GM18508 (cell line): ENCODE measurements around the gene SPDYE5.
"Not testable (repeated sequence)": the region's sequence is repeated elsewhere in the genome, so short reads cannot be mapped to it uniquely, and the experiment has no call there.

Experiments
- ATAC-seq: cut with Tn5 transposase; IDR thresholded peaks from one replicate; pipeline ENCODE4 v1.9.1; 2021; ENCODE audit warnings: moderate number of reproducible peaks; ENCODE audit not compliant: insufficient read depth, unreplicated experiment

SPDYE5 gene, protein sequence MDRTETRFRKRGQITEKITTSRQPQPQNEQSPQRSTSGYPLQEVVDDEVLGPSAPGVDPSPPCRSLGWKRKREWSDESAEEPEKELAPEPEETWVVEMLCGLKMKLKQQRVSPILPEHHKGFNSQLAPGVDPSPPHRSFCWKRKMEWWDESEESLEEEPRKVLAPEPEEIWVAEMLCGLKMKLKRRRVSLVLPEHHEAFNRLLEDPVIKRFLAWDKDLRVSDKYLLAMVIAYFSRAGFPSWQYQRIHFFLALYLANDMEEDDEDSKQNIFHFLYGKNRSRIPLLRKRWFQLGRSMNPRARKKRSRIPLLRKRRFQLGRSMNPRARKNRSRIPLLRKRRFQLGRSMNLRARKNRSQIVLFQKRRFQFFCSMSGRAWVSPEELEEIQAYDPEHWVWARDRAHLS

DNA sequence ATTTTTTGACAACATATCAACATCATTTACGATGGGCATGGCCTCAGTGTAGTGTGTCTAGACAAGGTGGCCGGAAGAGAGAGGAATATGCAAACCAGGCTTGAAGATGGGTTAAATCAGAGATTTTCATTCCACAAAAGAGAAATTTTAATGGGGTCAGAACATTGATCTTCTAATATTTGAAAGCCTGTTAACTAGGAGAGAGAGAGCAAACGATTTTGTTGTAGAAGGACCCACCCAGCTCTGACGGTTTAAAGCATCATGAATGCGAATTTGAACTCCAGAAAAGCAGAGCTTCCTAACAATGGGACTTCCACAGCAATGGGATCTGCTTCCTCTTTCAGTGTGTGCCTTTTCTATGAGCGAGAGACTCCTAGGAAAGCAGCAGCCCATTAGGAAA lies at the start of gene SPDYE5:
TSS of gene SPDYE5 (plus strand) at position 301 of the 400 bp plus-strand sequence. CDS start 1,728 bp downstream, outside the sequence.
- ATAC-seq, result not testable (repeated sequence)

DNA sequence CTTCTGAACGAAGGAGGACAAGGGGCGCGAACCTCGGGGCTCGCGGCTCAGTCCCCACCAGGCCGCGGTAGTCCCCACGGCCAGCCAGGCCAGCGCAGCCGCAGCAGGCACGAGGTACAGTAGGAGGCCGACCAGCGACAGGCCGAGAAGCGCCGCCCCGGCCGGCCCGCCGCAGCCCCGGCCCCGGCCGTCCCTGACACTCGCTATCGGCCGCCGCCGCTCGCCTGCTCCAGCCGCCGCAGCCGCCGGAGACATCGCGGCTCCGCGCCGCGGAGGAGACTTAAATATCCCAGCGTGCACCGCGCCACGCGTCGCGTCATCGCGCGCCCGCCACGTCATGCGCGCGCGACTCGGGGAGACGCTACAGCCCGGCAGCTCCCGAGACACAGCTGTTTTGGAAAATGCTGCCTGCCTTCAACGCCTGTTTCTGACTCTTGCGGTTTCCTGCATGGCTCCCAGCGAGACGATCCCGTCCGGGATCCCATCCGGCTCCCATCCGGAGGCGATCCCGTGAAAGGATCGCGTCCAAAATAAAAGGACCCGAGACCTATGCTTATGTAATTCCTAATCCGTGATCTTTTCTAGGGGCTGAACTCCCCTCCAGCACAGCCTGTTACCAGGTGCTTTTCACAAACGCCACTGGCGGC lies 49.5 kb upstream of the SPDYE5 start:
- not testable (repeated sequence) for ATAC-seq

DNA sequence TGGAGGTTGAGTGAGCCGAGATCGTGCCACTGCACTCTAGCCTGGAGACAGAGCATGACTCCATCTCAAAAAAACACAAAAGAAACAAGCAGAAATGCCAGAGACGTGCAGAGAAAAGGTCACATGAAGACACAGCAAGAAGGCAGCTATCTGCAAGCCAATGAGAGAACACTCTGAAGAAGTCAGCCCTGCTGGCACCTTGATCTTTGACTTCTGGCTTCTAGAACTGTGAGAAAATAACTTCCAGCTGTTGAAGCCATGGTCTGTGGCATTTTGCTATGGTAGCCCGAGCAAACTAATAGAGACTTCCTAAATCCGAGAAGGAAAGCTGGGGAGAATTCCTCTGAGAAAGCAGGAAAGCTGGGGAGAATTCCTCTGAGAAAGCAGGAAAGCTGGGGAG lies 42.2 kb upstream of the SPDYE5 start:
- not testable (repeated sequence) for ATAC-seq

DNA sequence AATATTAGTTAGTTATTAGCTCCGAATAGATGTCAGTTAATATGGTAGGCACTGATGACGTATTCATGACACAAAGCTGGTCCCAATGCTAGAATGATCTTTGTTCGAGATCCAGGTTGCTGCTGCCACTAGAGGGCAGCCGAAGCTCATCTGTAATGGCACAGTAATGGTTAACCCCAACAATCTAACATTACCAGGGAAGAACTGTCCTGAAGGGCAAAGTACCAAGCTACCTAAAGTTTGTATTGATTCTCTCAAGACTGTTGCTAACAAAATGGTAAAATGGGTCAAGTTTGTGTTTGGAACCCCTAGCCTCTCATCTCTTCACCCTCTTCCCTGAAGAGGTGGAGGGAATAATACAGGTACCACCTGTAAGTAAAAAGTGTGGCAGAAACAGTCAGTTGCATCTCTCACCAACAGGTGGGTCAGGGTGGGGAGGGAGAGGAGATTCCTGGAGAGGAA lies 39.6 kb upstream of the SPDYE5 start:
- ATAC-seq, result not testable (repeated sequence)

DNA sequence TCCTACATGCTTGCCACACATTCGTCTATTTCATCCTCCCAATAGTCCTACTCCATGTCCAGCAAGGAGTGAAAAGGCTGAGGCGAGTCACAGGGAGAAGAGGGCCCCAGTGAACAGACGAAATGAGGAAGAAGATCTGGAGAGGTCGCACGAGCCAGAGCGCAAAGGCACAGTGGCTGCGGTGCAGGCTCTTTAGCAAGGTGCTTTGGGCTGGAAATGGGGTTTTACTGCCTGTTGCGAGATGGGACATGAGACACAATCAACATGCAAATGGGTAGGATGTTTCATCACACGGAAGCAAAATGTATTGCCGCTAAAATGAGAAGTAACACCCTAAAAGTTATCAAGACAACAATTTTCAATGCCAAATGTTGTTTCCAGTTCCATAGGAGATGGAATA lies 35.7 kb upstream of the SPDYE5 start:
- not testable (repeated sequence) for ATAC-seq

DNA sequence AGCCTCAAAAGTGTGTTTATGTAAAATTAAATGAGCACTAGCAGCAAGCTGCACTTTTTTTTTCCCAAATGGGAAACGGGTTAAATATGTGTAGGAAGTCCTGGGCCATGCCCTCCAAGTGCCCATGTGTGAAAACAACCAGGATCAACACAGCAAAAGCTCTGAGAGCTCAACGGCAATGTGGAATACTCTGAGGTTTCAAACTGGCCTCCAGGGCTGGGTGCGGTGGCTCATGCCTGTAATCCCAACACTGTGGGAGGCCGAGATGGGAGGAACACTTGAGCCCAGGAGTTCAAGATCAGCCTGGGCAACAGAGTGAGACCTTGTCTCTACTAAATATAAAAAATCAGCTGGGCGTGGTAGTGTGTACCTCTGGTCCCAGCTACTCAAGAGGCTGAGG lies 34.1 kb upstream of the SPDYE5 start:
- ATAC-seq, result not testable (repeated sequence)

DNA sequence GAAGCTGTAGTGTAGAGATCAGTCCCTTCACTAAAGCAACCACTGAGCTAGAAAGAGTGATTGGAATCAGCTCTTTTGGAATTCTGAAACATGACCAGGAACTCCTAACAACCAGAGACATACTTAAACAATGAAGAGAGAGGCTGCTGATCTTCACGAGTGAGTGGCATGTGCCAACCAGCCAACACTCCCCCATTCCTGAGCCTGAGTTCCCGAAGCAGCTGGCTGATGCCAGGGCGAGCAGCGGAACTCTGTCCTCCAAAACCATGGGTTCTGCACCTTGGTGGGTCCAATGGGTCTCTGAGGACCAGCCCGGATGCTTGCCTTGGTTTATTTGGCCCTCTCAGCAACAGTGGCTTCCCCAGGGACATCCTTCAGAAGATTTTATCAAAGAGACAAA lies 31.6 kb upstream of the SPDYE5 start:
- ATAC-seq, result not testable (repeated sequence)

DNA sequence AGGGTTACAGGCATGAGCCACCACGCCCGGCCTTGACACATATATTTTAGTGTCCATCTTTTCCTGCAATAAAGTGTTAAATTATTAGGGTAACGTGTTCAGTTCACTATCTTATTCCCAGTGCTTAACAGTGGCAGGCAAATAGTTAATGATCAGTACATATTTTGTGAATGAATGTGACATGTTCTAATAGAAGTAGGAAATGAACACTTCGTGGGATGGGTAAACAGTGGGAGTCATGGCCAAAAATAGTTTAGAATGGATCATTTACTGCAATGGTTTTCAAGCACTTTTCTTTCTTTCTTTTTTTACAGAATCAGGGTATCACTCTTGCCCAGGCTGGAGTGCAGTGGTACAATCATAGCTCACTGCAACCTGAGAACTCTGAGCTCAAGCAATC lies 22.0 kb upstream of the SPDYE5 start:
- ATAC-seq, result not testable (repeated sequence)

DNA sequence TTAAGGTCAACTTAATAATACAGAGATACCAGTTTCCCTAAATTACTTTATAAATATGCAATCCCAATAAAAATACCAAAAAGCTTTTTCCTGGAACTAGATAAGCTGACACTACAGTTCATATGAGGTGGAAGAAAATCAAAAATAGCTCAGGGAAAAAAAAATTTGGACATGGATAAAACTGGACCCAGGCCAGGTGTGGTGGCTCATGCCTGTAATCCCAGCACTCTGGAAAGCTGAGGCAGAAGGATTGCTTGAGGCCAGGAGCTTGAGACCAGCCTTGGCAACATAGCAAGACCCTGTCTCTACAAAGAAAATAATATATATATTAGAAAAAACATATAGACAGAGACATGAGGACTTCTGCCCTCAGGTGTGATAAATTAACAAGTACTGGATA lies 14.7 kb upstream of the SPDYE5 start:
- not testable (repeated sequence) for ATAC-seq

DNA sequence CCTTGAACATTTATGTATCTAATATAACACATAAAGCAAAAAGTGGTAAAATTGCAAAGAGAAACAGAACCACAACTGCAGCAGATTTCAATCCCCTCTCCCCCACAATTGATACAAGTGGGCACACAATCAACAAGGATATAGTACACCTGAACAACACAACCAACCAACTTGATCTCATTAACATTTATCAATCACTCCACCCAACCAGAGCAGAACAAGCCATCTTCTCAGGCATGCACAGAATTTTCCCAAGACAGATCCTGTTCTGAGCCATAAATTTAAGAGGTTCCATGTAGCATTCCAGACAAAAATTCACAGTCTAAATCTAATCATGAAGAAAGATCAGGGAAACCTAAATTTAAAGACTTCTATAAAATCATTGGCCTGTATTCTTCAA lies 11.8 kb upstream of the SPDYE5 start:
- not testable (repeated sequence) for ATAC-seq

DNA sequence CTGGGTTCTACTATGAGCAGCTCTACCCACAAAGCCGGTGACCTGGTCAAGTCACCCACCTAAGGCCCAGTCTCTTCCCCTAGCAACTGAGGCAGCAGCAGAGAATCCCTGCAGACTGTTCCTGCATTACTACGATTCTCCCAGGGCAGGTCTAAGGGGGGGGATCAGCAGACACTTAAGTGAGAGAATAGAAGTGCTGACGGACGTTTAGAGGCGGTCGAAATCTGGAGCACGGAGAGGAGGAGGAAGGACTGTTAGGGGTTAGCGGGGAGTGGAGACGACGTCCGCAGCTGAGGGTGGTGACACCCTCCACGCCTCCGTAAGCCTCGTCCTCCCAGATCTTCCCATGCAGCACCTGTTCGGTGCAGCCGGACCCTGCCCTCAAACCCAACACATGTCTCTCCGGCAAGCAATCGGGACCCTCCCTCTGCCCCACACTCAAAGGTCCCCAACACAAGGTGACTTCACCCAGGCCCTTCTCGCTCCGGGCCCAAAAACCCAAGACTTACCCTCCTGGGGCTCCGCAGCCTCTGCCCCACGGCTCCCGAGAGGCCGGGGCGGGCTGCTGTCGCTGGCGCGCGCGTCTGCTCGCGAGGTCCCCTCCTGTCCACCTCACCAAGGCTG lies 6.7 kb upstream of the SPDYE5 start:
- not testable (repeated sequence) for ATAC-seq

DNA sequence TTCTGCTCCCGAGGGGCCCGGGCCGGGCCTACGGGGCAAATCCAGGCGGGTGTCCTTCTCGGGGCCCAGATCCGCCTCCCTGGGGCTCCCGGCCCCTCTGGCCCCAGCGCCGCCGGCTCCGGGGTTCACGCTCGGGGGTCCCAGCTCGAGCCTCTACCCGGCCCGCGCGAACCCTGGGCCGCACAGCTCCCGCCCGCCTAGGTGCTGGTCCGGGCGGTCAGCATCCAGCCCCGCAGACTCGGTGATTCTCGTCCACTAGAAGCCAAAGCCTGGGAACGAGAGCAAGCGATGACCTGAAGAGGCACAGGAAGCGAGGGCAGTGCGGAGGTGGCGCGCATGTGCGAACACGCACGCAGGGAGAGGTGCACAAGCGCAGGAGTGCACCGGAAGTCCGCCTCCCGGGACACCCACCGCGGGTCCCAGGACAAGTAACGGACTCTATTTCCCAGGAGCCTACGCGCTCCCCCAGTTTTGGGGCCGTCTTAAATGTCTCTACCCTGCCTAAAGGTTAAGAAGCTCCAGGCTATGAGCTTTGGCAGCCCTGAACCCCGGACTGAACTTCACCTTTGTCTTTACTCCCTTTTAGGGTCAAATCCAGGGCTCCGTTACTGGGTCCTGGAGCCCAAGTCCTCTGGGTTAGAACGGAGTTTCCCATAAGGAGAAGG lies 6.0 kb upstream of the SPDYE5 start, which contains the start of gene POM121C:
TSS of gene POM121C (minus strand) at position 321 of the 665 bp plus-strand sequence. CDS start 44,803 bp downstream, outside the sequence.
- peak; percentile 58 for ATAC-seq

DNA sequence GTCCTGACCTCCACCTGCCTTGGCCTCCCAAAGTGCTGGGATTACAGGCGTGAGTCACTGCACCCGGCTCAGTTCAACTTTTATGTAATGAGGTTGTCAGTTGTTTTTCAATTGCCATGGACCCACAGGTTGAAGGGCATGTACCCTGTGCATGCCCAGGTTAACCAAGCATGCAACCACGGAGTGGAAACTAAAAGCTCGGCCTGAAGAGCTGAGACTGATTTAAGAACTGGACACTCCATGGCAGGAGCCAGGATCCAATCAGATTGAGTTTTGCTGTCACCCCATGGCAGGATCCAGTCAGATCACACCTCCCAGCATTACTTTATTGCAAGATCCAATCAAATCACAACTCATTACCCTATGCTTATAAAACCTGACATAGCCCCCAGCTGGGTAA lies 16.9 kb downstream of the SPDYE5 start:
- not testable (repeated sequence) for ATAC-seq

DNA sequence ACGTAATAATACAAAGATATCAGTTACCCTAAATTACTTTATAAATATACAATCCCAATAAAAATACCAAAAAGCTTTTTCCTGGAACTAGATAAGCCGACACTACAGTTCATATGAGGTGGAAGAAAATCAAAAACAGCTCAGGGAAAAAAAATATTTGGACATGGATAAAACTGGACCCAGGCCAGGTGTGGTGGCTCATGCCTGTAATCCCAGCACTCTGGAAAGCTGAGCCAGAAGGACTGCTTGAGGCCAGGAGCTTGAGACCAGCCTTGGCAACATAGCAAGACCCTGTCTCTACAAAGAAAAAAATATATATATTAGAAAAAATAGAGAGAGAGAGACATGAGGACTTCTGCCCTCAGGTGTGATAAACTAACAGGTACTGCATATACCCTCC lies 26.7 kb downstream of the SPDYE5 start:
- ATAC-seq, result not testable (repeated sequence)

DNA sequence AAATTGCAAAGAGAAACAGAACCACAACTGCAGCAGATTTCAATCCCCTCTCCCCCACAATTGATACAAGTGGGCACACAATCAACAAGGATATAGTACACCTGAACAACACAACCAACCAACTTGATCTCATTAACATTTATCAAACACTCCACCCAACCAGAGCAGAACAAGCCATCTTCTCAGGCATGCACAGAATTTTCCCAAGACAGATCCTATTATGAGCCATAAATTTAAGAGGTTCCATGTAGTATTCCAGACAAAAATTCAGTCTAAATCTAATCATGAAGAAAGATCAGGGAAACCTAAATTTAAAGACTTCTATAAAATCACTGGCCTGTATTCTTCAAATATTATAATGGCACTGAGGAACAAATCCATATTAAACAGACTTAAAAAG lies 29.6 kb downstream of the SPDYE5 start:
- ATAC-seq, result not testable (repeated sequence)

DNA sequence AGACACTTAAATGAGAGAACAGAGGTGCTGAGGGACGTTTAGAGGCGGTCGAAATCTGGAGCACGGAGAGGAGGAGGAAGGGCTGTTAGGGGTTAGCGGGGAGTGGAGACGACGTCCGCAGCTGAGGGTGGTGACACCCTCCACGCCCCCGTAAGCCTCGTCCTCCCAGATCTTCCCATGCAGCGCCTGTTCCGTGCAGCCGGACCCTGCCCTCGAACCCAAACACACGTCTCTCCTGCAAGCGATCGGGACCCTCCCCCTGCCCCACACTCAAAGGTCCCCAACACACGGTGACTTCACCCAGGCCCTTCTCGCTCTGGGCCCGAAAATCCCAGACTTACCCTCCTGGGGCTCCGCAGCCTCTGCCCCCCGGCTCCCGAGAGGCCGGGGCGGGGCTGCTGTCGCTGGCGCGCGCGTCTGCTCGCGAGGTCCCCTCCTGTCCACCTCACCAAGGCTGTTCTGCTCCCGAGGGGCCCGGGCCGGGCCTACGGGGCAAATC lies 35.2 kb downstream of the SPDYE5 start:
- not testable (repeated sequence) for ATAC-seq

DNA sequence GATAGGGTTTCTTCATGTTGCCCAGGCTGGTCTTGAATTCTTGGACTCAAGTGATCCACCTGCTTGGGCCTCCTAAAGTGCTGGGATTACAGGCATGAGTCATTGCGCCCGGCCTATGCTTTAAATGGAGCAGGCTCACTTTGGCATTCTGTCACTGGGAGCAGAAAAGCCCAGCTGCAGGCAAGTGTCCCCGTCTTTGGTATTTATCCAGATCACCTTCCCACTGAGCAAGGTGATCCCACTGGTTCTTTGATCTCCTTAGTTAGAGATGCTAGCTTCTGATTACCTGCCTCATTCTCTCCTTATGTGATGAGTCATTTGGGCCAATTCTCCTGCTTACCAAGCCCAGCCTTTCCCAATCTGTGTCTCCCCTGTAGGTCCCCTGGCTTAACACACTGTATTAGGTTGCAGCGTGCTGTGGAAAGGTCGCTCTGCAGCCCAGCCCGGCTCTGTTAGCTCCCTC lies 39.3 kb downstream of the SPDYE5 start:
- no peak for ATAC-seq

DNA sequence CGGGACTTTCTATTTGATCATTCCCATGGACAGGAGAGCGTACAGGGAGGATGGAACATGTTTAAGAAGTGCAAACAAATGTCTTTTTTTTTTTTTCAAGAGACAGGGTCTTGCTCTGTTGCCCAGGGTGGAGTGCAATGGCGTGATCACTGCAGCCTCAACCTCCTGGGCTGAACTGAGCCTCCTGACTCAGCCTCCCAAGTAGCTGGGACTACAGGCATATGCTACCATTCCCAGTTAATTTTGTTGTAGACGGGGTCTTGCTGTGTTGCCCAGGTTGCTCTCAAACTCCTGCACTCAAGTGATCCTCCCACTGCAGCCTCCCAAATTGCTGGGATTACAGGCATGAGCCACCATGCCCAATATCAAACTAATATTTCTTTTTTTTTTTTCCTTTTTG lies 40.5 kb downstream of the SPDYE5 start:
- no peak for ATAC-seq

DNA sequence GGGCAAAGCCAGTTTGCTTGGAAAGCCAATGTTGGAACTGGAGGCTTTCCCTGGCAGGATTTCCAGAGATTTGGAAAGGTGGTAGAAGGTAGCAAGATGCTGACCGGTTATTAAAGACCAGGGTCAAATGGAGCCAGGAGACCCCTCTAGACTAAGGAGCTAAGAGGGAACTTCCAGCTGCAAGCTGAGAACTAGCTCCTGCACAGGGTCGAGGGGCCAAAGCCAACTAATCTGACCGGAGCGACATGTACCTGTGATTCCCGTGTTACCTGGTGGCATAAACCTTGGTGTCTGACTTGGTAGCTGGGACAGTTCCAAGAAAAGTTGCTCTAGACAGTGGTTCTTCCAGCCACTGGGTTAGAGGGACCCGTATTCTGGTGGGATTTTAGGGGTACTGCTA lies 41.8 kb downstream of the SPDYE5 start:
- ATAC-seq, result no peak

DNA sequence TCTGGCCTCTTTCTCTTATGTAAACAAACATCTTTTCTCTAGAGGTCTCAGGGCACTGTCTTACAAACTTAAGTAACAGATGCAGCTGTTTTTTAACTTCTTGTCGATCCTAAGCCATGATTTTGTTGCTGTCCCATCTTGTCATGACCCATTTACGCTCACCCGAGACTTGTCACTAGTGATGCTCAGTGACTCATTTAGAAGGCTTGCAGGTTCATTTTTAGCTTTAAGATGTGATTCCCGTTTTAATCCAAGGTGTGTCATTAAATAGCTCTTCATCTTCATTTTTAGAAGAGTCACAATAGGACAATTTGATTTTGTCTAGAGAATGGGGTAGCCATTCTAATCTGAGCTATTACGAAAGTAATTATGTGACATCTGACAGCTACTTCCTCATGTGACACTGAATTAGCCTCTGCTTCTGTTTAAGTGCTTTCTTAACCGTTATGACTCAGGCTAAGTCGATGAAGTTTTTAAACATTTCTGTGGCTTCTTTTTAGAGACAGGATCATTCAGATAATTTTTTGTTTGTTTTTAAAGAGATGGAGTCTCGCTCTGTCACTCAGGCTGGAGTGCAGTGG lies 42.7 kb downstream of the SPDYE5 start:
- peak; percentile 76 for ATAC-seq
